Stimulated activated CD8-positive, alpha-beta memory T cell treated with anti-CD3 and anti-CD28 coated beads, Interleukin-12 subunit alpha, Interleukin-12 subunit beta, amount 100 ng/mL, for 24 hours (primary cell): ENCODE measurements around the gene WDR70.
"Not testable (repeated sequence)": the region's sequence is repeated elsewhere in the genome, so short reads cannot be mapped to it uniquely, and the experiment has no call there.

Experiments
- DNase-seq: peaks from one replicate; pipeline ENCODE4 v3.0.0-alpha.2; 2020; ENCODE audit errors: extremely low read depth

Gene WDR70

GRCh38 chr5:37570597-37570996 is 191.5 kb downstream of the WDR70 start:
- no peak for DNase-seq

DNA sequence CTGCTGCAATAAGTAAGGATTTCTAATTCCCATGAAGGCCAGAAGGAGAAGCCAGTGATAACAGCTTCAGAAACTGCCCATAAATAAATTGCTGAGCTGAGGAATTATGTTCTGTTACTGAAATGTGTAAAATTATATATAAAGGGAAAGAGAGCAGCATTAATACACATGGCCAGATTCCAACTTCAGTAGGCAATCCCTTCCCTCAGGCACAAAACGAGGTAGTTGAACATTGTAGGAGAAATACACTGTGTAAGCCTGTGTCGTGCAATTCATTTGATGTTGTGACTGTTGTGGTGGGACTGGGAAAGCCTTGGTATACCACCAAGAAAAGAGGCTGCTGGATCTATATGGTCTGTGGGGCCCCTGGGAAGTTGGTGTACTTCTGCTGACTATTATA is 192.9 kb downstream of the WDR70 start:
- DNase-seq: no peak

DNA sequence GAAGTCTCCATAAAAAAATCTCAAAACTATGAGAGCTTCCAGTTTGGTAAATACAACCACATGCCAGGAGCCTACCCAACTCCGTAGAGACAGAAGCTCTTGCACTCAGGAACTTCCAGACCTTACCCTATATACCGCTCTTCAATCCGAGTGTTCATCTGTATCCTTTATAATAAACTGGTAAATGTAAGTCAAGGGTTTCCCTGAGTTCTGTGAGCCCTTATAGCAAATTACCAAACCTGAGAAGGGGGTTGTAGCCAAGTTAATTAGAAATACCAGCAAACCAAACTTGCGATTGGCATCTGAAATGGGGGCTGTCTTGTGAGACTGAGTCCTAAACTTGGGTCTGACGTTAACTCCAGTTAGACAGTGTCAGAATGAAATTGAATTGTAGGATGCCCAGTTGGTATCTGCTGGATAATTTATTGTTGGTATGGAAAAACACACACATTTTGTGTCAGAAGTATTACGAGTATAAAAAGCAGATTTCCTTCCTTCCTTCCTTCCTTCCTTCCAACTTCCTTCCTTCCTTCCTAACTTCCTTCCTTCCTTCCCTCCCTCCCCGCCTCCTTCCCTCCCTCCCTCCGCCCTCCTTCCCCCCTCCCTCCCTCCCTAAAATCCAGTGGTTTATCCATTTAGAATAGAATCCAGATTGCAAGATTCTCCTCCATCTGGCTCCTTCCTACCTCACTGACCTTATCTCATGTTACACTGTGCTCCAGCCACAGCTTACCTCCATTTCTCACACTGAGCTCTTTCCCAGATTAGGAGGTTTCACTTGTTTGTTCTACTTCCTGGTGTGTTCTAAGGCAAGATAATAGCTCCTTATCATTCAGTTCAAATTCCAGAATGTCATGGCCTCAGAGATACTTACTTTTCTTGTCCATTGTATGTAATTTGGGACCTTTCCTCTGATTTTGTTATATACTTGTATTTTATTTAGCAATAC is 196.7 kb downstream of the WDR70 start:
- DNase-seq: no peak

DNA sequence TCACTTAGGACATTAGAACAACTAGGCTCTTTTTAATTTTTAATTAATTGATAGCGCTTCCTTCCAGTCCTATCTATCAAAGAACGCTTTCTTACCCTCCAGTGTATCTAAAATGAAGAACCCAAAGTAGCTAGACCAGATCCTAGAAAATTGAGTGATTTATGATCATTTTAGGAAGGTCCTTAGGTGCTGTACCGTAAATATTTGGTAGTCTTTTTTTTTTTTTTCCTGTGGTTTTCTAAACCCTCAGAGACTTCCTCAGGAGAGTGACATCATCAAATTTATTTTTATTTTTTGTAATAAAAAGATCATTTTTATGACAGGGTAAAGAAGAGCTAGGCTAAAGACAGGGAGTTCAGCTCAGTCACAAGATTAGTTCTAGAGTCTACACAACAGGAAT is 197.4 kb downstream of the WDR70 start:
- DNase-seq: no peak

DNA sequence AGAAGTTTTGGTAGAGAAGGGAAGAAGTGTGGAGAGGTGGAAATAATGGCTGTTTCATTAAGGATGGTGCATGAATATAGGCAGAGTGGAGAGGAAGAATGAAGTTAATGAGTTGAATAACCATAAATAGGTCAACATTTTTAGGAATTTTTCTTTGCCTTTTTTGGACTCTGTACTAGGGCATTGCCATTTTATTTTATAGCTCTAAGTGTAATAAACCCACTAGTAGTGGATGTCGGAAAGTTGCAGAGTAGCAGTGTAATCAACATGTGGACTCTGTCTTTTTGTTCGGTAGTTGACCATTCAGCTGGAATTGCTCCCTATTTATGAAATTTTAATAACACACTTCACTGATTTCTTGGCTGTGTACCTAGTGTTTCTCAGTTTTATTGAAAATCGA is 199.1 kb downstream of the WDR70 start:
- DNase-seq: no peak

- DNase-seq: no peak
Observed at GRCh38 chr5:37580106-37580505, 201.0 kb downstream of the WDR70 start.

DNA sequence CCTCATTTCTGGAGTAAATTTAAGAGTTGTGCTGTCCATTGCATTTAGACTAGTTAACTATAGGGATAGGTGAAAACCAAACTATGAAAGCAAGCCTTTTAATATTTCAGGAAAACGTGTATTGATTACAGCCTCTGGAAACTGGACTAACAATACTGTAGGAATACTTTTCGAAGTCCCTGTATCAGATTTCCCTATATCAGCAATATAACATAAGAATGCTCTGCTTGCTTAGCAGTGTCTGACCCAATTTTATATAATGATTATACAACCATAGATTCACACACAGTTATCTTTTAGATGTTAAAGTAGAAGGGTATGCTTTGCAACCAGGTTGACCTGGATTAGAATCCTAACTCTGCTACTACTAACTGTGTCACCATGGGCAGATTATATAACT is 203.1 kb downstream of the WDR70 start:
- DNase-seq: no peak

GRCh38 chr5:37593292-37593691 is 214.2 kb downstream of the WDR70 start:
- DNase-seq: not testable (repeated sequence)

DNA sequence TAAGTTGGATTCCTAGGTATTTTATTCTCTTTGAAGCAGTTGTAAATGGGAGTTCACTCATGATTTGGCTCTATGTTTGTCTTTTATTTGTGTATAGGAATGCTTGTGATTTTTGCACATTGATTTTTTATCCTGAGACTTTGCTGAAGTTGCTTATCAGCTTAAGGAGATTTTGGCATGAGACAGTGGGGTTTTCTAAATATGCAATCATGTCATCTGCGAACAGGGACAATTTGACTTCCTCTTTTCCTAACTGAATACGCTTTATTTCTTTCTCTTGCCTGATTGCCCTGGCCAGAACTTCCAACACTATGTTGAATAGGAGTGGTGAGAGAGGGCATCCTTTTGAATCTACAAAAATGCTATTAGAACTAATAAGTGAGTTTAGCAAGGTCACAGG is 215.7 kb downstream of the WDR70 start:
- not testable (repeated sequence) for DNase-seq

DNA sequence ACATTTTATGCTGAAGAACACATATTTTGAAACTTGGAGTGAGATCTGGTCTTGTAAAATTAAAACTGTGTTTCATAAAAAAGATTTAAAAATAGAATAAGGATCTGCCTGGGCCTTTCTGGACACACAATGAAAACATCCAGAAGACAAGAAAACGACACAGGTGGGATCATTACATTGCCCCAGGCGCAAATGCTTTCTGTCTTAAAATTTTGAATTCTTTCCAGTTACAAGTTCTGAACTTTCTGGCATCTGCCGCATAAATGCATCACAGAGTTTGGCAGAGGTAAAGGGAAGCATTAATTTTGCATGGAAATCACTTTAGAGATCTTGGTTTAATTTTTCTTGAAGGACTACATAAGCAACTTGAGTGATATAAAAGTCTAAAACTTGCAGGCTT is 219.6 kb downstream of the WDR70 start:
- no peak for DNase-seq

- DNase-seq: no peak
Observed at GRCh38 chr5:37601163-37601562, 222.0 kb downstream of the WDR70 start.

- no peak for DNase-seq
Observed at GRCh38 chr5:37603072-37603471, 224.0 kb downstream of the WDR70 start.

DNA sequence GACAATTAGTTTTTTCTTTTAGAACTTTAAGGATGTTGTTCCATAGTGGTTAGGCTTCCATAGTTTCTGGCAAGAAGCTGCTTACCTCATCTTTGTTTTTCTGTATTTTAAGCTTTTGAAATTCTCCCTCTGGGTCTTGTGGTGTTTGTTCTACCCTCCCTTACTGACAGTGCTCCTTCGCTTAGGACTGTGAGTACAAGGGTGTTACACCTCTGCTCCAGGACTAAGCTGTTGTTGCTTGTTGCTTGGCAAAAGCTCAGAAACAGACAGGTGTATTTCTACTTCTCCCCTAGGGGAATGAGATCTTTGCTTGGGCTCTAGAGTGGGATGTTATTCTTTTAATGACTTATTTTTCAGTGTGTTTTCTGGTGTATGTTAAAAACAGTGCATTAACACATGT is 225.2 kb downstream of the WDR70 start:
- no peak for DNase-seq

DNA sequence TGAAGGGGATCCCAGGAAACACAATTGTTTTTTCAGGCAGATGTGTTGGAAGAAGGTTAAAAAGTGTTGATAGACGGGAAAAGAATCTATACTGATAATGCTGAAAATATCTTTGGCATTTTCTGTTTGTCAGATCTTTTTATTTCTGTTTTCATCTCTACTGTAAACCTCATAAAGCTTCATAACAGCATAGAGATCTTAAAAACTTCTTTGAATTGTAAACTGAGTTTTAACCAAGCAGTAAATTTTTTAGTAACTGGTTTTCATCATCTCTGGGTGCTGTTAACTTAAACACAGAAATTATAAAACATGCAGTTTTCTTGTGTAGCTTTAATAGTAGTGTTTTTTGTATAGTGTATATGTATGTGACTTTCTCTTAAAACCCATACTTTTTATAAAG is 227.0 kb downstream of the WDR70 start:
- no peak for DNase-seq

DNA sequence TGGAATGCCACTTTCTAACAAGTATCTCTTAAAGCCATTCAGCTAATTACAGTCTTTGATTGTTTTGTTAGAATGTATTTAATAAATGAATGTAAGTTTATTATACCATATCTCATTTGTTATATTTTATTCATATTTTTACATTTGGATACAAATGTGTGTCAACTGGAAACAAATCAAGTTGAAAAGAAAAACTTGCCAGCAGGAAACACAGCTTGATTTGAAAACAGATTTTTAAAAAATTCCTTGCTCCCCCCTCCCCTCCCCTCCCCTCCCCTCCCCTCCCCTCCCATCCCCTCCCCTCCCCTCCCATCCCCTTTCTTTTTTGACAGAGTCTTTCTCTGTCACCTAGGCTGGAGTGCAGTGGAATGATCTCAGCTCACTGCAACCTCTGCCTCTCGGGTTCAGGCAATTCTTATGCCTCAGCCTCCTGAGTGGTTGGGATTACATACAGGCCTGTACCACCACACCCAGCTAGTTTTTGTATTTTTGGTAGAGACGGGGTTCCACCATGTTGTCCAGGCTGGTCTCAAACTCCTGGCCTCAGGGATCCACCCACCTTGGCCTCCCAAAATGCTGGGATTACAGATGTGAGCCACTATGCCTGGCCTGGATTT is 227.6 kb downstream of the WDR70 start:
- DNase-seq: no peak

- DNase-seq: no peak
Observed at GRCh38 chr5:37615184-37615583, 236.1 kb downstream of the WDR70 start.

DNA sequence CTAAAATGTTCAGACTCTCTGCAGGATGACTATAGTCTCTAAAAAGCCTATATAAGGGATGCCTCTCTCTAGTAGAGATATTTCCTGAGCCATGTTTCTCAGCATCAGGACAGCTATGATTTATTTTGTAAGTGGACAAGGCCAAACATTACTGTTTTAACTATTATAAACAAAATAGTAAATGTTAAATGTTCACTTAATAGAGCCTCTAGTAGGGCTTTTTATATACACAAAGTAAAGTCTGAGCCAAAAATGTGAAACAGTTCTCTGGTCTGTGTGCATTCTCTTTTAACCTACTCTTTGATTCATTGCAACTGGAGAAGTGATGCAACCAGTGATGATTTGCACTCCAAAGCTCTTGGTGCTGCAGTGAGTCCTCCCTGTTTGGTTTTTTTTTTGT is 240.2 kb downstream of the WDR70 start:
- DNase-seq: no peak

- DNase-seq: not testable (repeated sequence)
Observed at GRCh38 chr5:37622354-37622753, 243.2 kb downstream of the WDR70 start.

- DNase-seq: no peak
Observed at GRCh38 chr5:37626266-37626665, 247.1 kb downstream of the WDR70 start.

- DNase-seq: no peak
Observed at GRCh38 chr5:37628876-37629275, 249.8 kb downstream of the WDR70 start.

GRCh38 chr5:37631939-37632338 is 252.8 kb downstream of the WDR70 start:
- no peak for DNase-seq

- no peak for DNase-seq
Observed at GRCh38 chr5:37637165-37637845, 258.2 kb downstream of the WDR70 start.

DNA sequence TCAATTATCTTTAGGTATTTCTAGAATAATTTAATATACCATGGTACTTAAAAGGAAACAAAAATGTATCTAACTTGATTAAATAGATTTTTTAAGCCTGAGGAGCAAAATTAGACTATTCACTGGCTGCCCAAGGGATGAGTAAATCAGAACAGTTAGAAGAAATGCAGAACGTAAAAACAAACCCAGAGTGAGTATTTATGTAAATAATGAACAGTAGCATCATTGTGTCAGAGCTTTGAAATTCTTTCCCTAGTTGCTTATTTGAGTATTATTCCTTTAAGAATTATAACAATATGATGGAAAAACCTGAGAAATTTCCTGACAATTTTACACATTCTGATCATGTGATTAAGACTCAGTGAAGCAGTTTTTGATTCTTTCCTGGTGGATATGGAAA is 259.8 kb downstream of the WDR70 start:
- no peak for DNase-seq
